ACC112 (cell line): ENCODE measurements around the gene EPHB2.

ENCODE experiments used
- H2AFZ ChIP-seq: fragments of 200-600 bp; sonication (generic); one replicate; pipeline ENCODE4 v1.6.0; 2017; ENCODE audit warnings: antibody characterized with exemption, low read length; ENCODE audit not compliant: unreplicated experiment
- H3K27ac ChIP-seq: fragments of 200-600 bp; sonication (generic); 2 replicates; pipeline ENCODE4 v1.5.1; 2014; ENCODE audit warnings: low read depth, mild to moderate bottlenecking, antibody characterized with exemption, low read length, moderate library complexity
- H3K27me3 ChIP-seq: fragments of 200-600 bp; sonication (generic); 2 replicates; pipeline ENCODE4 v1.6.1; 2014; ENCODE audit warnings: mild to moderate bottlenecking, antibody characterized with exemption, low read length, moderate library complexity, mixed read lengths; ENCODE audit not compliant: insufficient read depth
- H3K36me3 ChIP-seq: fragments of 200-600 bp; sonication (generic); 2 replicates; pipeline ENCODE4 v1.6.1; 2016; ENCODE audit warnings: mild to moderate bottlenecking, antibody characterized with exemption, low read length, moderate library complexity, mixed read lengths; ENCODE audit not compliant: insufficient read depth
- H3K4me1 ChIP-seq: fragments of 200-600 bp; sonication (generic); one replicate; pipeline ENCODE4 v1.6.1; 2016; ENCODE audit warnings: low read length, mixed read lengths; ENCODE audit not compliant: insufficient read depth, unreplicated experiment, control insufficient read depth
- H3K4me3 ChIP-seq: fragments of 200-600 bp; sonication (generic); 2 replicates; pipeline ENCODE4 v1.5.1; 2014; ENCODE audit warnings: mild to moderate bottlenecking, low read depth, low read length
- H3K79me2 ChIP-seq: fragments of 200-600 bp; sonication (generic); one replicate; pipeline ENCODE4 v1.6.0; 2016; ENCODE audit warnings: low read length; ENCODE audit not compliant: control insufficient read depth, unreplicated experiment, insufficient read depth

Gene EPHB2

DNA sequence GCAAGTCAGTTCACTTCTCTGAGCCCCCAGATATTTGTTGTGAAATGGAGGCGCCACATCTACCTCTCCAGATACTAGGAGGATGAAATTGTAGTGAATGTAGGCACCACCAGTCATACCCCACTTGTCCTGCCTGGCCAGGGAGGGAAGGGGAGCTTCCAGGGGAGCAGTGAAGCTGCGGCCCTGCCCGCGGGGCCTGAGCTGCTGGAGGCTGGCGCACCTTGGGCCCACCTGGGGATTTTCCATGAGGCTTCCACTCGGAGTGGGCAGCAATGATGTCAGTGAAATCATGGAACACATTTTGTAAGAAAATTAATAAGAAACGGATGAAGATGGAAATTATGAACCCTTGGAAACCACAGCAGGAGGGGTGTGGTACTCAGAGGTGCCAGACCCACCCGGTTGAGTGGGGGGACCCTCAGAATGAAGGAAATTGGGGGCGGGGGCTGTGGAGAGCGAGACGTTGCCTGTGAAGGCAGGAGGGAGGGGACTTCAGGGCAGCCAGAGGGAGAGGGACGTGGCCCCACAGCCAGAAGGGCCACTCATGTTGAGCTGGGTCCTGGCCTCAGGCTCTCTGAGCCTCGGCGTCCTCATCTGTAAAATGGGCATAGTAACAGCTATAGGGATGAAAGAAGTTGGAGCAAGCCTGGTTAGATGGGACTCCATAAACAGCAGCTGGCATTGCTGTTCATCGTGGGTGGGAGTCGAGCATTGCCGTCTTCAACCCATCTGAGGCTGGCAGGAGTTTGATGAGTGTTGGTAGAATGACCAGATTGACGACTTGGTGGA is 101.6 kb downstream of the EPHB2 start:
- Histone ChIP-seq H3K27ac (no peak overlapping the region), H3K36me3 (no peaks in the 10 kb centered on the region), H3K4me3 (no peak overlapping the region), H3K4me1 (peaks cover 14% of the 10 kb centered on the region), H2AFZ (no peak overlapping the region), H3K27me3 (no peaks in the 10 kb centered on the region), H3K79me2 (no peaks in the 10 kb centered on the region)

DNA sequence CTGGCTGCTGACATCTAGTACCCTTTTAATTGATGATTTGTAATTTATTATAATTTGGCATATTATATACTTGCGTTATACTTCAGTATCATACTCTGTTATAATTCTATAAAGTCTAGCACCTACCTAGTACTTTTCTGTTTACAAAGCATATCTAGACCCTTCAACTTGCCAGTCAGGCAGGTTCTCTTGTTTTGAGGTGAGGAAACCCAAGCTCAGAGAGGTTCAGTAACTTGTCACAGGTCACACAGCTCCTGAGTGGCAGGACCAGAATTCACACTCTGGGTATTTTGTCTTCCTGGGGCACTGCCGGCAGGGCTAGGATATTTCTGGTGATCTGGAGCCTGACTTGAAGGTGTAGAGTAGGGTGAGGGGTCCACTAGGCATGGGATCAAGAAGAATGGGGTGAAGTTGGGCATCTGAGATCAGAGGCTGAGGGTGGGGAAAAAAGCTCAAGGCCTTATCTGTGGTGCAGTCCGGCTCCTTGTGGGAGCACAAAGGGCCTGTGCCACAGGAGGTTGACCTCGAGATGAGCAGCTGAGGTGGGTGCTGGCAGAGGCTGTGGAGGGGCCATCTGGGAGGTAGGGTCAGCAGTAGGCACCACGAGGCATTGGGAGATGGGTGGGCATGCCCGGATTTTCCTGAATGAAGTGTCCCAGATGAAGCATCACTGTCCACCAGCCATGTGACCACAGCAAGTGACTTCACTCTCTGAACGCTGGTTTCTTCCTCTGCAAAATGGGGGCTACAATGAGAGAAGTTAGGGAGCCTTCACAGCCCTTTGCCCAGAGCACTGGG is 102.6 kb downstream of the EPHB2 start:
- Histone ChIP-seq H2AFZ (no peak overlapping the region), H3K36me3 (no peaks in the 10 kb centered on the region), H3K27ac (no peak overlapping the region), H3K27me3 (no peaks in the 10 kb centered on the region), H3K4me1 (peaks cover 10% of the 10 kb centered on the region), H3K4me3 (no peak overlapping the region), H3K79me2 (peaks cover 2% of the 10 kb centered on the region)

DNA sequence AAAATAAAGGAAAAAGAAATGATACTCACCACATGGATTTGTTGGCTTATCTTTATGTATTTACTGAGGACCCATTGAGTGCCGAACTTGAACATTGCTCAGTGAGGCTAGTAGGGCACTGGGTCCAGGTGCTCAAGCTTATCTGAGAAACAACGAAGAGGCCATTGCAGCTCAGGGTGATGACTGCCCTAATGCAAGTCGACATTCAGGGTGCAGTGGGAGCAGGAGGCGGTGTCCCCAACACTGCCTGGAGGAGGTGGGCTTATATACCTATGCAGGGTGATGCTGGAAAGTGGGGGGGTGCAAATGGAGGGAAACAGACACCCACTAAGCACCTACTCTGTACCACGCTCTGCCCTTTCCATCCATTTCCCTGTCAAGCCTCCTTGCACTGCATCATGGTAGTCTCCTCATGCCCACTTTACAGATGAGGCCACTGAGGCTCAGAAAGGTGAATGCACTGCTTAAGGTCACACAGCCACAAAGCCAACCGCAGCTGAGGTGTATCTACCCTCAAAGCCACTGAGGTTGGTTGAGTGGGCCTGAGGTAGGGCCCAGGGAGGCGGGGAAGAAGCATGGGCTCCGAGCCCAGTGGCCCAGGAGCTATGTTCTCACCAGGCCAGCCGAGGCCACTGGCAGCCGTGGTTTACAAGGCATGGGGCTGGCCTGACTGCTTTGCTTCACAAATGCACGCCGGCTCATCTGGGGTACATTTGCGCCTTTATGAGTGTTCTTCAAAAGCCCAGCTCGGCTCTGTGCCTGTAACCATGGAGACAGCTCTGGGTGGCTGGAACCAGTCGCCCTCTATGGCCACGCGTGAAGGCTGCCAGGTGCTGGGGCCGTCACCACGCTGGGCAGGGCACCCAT is 103.8 kb downstream of the EPHB2 start:
- H3K4me1 ChIP-seq, result no peaks in the 10 kb centered on the region
- H3K79me2 ChIP-seq, result peaks cover 3% of the 10 kb centered on the region
- no peak overlapping the region for H3K27ac ChIP-seq
- H3K36me3 ChIP-seq, result no peaks in the 10 kb centered on the region
- H3K4me3 ChIP-seq, result no peak overlapping the region
- H3K27me3 ChIP-seq, result no peaks in the 10 kb centered on the region
- H2AFZ ChIP-seq, result no peak overlapping the region

DNA sequence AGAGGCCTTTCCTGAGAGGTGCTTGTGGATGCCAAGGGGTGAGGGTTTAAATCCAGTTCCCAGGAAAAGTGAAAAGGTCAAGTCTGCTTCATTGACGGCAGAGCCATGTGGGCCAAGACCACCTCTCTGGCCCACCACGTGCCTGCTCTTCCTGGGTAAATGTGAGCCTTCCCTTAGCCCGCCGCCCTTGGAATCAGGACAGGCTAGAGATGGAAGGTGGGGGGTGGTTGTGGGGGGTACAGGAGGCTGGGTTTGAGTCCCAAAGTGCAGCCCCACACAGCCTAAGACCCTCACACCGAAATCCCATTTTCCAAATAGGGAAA is 104.4 kb downstream of the EPHB2 start:
- Histone ChIP-seq H3K27me3 (no peaks in the 10 kb centered on the region), H3K4me1 (no peaks in the 10 kb centered on the region), H3K4me3 (no peak overlapping the region), H3K79me2 (peaks cover 3% of the 10 kb centered on the region), H2AFZ (no peak overlapping the region), H3K36me3 (no peaks in the 10 kb centered on the region), H3K27ac (no peak overlapping the region)

DNA sequence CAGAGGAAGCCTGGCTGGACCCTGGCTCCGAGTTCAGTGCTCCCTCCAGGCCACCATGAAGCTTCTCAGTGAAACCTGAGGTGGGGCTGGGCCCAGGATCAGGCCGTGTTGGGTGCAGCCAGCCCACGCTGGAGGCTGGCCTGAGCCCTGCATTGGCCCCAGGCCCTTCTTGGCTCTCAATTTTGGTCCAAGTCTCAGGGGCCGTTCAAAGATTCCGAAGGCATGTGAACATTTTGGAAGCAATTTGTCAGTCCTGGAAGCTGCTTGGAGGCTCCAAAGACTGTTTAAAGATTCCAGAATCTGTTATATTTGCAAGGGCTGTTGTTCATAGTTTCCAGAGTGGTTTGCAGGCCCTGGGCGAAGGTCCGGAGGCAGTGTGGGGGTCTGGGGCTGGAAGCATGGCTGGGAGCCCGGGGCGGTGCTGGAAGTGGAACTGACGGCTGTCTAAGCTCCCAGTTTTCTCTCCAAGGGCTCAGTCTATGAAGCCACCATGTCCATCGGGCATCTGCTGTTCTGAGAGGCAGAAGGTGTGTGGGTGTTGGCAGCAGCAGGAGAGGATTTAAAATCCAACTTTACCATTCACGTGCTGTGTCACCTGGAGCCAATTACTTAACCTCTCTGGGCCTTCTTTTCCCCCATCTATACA is 104.9 kb downstream of the EPHB2 start:
- Histone ChIP-seq H3K27me3 (no peaks in the 10 kb centered on the region), H3K79me2 (peaks cover 3% of the 10 kb centered on the region), H3K36me3 (no peaks in the 10 kb centered on the region), H3K4me1 (no peaks in the 10 kb centered on the region), H3K4me3 (no peak overlapping the region), H2AFZ (no peak overlapping the region), H3K27ac (no peak overlapping the region)

DNA sequence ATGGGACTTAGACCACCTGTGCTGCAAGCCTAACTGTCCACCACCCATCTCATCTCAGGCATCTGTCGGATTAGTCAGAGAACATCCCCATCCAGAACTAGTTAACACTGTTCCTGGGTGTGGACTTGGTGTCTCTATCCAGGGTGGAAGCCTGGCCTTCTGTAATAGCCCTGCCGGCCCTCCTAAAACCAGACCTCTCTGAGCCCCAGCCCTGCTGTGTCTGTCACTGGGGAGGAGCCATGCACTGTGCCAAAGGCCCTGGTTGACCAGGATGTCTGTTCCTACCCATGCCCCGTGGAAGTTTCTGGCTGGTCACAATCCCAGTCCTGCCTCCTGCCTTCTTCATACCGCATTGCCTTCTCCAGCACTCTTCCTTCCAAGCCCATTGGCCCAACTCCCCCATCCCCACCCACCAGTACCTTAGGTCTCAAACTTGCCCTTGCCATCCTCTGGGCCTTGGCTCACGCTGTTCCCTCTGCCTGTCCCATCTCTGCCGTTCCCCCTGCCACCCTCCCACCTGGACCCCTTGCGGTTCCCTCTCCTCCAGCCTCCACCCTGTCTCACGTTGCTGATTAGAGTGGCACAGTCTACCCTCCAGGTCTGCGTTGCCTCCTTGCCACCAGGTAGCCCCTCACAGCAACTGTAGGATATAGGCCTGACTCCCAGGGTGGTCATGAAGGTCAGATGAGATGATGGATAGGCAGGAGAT is 105.6 kb downstream of the EPHB2 start:
- Histone ChIP-seq H3K4me1 (no peaks in the 10 kb centered on the region), H3K4me3 (no peak overlapping the region), H3K27me3 (no peaks in the 10 kb centered on the region), H3K36me3 (no peaks in the 10 kb centered on the region), H3K27ac (no peak overlapping the region), H2AFZ (no peak overlapping the region), H3K79me2 (peaks cover 3% of the 10 kb centered on the region)

DNA sequence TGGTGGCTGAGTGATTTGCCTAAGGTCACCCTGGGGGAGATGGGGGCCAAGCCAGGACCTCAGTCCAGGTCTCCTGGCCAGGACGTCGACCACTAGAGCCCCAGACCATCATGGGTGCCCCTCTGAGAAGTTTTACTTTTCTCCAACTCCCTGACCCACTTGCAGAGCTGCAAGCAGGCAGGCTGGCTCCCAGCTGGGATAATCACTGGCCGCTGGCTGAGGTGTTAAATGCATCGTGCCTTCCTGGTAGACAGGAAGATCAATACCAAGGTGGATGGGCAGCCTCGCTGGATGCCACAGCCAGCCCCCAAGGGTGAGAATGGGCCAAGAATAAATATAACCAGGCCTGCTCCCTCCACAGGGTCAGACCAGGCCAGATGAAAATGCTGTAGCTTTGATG is 106.2 kb downstream of the EPHB2 start:
- H3K4me1 ChIP-seq, result no peaks in the 10 kb centered on the region
- H3K27ac ChIP-seq, result no peak overlapping the region
- no peaks in the 10 kb centered on the region for H3K27me3 ChIP-seq

DNA sequence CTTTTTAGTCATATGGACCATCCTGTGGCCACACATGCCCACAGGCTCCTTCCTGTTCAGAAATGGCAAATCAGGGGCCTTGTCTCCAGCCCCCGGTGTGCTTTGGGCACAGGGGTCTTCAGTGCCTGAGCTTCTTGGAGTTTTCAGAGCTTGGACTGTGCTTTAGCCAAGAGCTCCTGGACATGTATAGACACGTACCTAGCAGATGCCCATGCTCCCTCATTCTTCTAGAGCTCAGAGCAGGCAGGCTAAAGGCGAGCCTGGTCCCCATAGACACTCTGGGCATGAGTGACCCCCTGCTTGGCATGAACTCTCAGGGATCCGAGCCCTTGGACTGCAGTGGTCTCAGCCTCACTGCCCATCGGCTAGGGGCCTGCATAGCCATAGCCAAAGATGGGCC is 106.8 kb downstream of the EPHB2 start:
- no peaks in the 10 kb centered on the region for H3K4me1 ChIP-seq
- no peak overlapping the region for H3K27ac ChIP-seq
- H3K79me2 ChIP-seq, result peaks cover 3% of the 10 kb centered on the region
- H3K36me3 ChIP-seq, result no peaks in the 10 kb centered on the region
- H2AFZ ChIP-seq, result no peak overlapping the region
- H3K4me3 ChIP-seq, result no peak overlapping the region
- H3K27me3 ChIP-seq, result no peaks in the 10 kb centered on the region

More for the DNA sequence above, 106.2 kb downstream of the EPHB2 start:
- H3K79me2 ChIP-seq, result peaks cover 3% of the 10 kb centered on the region
- no peak overlapping the region for H3K4me3 ChIP-seq
- no peaks in the 10 kb centered on the region for H3K36me3 ChIP-seq
- no peak overlapping the region for H2AFZ ChIP-seq

DNA sequence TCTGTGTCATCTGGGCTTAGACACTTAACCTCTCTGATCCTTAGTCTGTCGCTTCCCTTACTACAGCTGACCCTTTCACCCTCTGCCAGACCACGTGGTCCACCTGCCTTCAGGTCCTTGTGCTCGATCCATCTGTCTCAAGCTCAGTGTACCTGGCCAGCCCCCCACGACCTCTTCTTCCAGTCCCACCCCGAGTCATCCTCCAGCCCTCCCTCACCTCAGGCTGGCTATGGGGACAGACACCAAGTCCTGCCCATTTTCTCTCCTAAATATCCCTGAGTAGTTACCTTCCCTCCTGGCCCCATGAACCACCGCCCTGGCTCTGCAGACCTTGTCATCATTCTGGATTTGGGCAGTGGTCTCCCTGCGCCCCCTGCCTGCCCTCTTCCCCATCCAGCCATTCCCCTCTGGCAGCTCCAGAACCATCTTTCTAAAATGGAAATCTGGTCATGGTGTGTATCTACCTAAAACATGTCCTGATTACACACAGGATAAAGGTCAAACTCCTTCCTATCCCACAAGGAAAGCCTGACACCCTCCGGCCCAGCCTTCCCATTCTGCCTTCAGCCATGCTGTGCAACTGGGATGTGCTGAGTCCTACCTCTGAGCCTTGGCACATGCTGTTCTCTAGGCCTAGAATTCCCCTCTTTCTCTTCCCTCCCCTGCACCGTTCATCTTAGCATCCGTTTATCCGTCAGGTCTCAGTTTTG is 107.6 kb downstream of the EPHB2 start:
- Histone ChIP-seq H3K27me3 (no peaks in the 10 kb centered on the region), H3K4me3 (no peak overlapping the region), H3K27ac (no peak overlapping the region), H3K4me1 (no peaks in the 10 kb centered on the region), H3K36me3 (no peaks in the 10 kb centered on the region), H3K79me2 (peaks cover 3% of the 10 kb centered on the region), H2AFZ (no peak overlapping the region)
